CD4-positive, alpha-beta T cell (primary cell): ENCODE data around the gene YARS1. TPM values are rescaled to one million over a fixed set of nuclear protein-coding genes. Genes with fewer than 3 reads are reported as not detected.

ENCODE experiments used
- ATAC-seq: fragments of 200-7000 bp; cut with Tn5 transposase; one replicate; pipeline ENCODE4 v1.10.0; 2022; ENCODE audit warnings: mild to moderate bottlenecking; ENCODE audit not compliant: poor library complexity
- CTCF ChIA-PET: fragments of 350-600 bp; sonication (Branson Sonifier 250); formaldehyde crosslinking; loops from one replicate; lab custom pipeline; 2021; ENCODE audit warnings: antibody characterized with exemption, inconsistent platforms; lab: Charles Lee
- POLR2A ChIA-PET: fragments of 350-600 bp; sonication (Branson Sonifier 250); formaldehyde crosslinking; loops from one replicate; lab custom pipeline; 2021; ENCODE audit warnings: antibody characterized with exemption, inconsistent platforms; lab: Charles Lee
- DNase-seq, 14 experiments: peaks; one replicate each; pipeline ENCODE4 v3.0.0-alpha.2; 2013 to 2020; ENCODE audit warnings: mixed read lengths in 2 of 14
- H3K27ac ChIP-seq, 2 donors: one replicate each; pipeline versions ENCODE4 v1.5.1 to v1.7.0; 2013; ENCODE audit warnings: low read length in 2 of 2, low read depth in 1 of 2, mild to moderate bottlenecking in 1 of 2
- H3K27me3 ChIP-seq, 2 experiments: 1 replicate in 1 of 2; 2 replicates in 1 of 2; pipeline versions ENCODE4 v1.6.1 to v1.7.0; 2013; ENCODE audit warnings: low read length in 2 of 2, control low read depth in 1 of 2, mild to moderate bottlenecking in 1 of 2, moderate library complexity in 1 of 2; ENCODE audit not compliant: insufficient read depth in 2 of 2, control insufficient read depth in 1 of 2
- H3K36me3 ChIP-seq: one replicate; pipeline ENCODE4 v1.6.1; 2013; ENCODE audit warnings: low read length, control low read depth; ENCODE audit not compliant: insufficient read depth
- H3K4me1 ChIP-seq: one replicate; pipeline ENCODE4 v1.6.1; 2013; ENCODE audit warnings: low read length, control low read depth; ENCODE audit not compliant: insufficient read depth
- H3K4me3 ChIP-seq: one replicate; pipeline ENCODE4 v1.5.1; 2013; ENCODE audit warnings: mild to moderate bottlenecking, low read length, moderate library complexity
- H3K9me3 ChIP-seq, 2 experiments: 1 replicate in 1 of 2; 2 replicates in 1 of 2; pipeline versions ENCODE4 v1.6.1 to v1.7.0; 2013; ENCODE audit warnings: low read length in 2 of 2, mild to moderate bottlenecking in 2 of 2, control low read depth in 1 of 2, moderate library complexity in 1 of 2; ENCODE audit not compliant: control insufficient read depth in 1 of 2, insufficient read depth in 1 of 2
- H3K27ac Mint-ChIP-seq: one replicate; pipeline ENCODE4 v1.8.0; 2020; ENCODE audit warnings: mixed read lengths
- H3K27me3 Mint-ChIP-seq: one replicate; pipeline ENCODE4 v1.8.0; 2021; ENCODE audit warnings: mixed read lengths
- H3K36me3 Mint-ChIP-seq: one replicate; pipeline ENCODE4 v1.8.0; 2021; ENCODE audit warnings: low read depth, mixed read lengths
- H3K4me1 Mint-ChIP-seq: one replicate; pipeline ENCODE4 v1.8.0; 2021; ENCODE audit warnings: low read depth, mixed read lengths
- H3K4me3 Mint-ChIP-seq: one replicate; pipeline ENCODE4 v1.8.0; 2020; ENCODE audit warnings: mild to moderate bottlenecking, mixed read lengths
- H3K9me3 Mint-ChIP-seq: one replicate; pipeline ENCODE4 v1.8.0; 2020; ENCODE audit warnings: mixed read lengths
- intact Hi-C, 2 experiments: fragments of 100-400 bp; cut with DNase I in 1 of 2; cut with micrococcal nuclease in 1 of 2; formaldehyde crosslinking; loops; one replicate each; pipeline versions ENCODE4 v1.15.1 to v1.9.0; 2023 to 2025; cut with DNase I, micrococcal nuclease
- total RNA-seq, 174 experiments: library from RNA in 2 of 174; stranded (reverse) in 2 of 174; gene quantifications; one replicate each; pipeline ENCODE4 v1.2.3 and lab custom pipeline; 2021 to 2026
- TF ChIP-seq, protein P1 (sequence below): fragments of 200-600 bp; IDR thresholded peaks from one replicate; pipeline ENCODE4 v1.8.0; 2022; ENCODE audit warnings: antibody characterized with exemption, mild to moderate bottlenecking

YARS1 gene
- total RNA-seq, 2 experiments from 2014 or later, result 67.6 to 73.2 TPM

DNA sequence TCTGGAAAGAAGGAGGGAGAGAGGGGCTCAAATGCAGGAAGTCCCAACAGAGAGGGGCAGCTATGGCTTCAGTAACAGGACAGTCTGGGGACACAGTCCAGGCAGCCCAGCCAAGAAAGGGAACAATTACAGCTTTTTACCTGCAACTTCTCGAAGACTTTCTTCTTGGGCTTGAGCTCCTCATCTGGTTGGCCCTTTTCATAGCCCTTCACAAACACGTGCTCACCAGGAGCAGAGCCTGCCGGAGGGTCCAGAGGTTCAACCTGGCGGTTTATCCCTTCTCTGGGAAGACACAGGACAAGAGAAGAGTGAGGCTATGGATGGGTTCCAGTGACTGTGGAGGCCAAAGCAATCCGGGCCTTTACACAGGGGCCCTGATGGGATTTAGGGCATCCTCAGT, 37.9 kb downstream of the YARS1 start:
- H3K4me3 Mint-ChIP-seq, result no peak overlapping the region
- Histone ChIP-seq H3K4me1 (no peaks in the 10 kb centered on the region), H3K27me3 (no peaks in the 10 kb centered on the region), H3K9me3 (no peaks in the 10 kb centered on the region), H3K27ac (no peak overlapping the region), H3K36me3 (peaks cover 79% of the 10 kb centered on the region), H3K4me3 (no peak overlapping the region)
- intact Hi-C loops, result loop anchor here in 1 of 2 experiments (10.0 kb wide), 1 partner anchor 374 kb away; no protein-coding TSS in a partner anchor
- peaks cover 86% of the 10 kb centered on the region for H3K36me3 Mint-ChIP-seq
- ChIA-PET POLR2A (no interaction called here), CTCF (no interaction called here)
- DNase-seq (no peak), ATAC-seq (no peak)
- no peaks in the 10 kb centered on the region for H3K4me1 Mint-ChIP-seq
- TF ChIP-seq, protein P1, sequence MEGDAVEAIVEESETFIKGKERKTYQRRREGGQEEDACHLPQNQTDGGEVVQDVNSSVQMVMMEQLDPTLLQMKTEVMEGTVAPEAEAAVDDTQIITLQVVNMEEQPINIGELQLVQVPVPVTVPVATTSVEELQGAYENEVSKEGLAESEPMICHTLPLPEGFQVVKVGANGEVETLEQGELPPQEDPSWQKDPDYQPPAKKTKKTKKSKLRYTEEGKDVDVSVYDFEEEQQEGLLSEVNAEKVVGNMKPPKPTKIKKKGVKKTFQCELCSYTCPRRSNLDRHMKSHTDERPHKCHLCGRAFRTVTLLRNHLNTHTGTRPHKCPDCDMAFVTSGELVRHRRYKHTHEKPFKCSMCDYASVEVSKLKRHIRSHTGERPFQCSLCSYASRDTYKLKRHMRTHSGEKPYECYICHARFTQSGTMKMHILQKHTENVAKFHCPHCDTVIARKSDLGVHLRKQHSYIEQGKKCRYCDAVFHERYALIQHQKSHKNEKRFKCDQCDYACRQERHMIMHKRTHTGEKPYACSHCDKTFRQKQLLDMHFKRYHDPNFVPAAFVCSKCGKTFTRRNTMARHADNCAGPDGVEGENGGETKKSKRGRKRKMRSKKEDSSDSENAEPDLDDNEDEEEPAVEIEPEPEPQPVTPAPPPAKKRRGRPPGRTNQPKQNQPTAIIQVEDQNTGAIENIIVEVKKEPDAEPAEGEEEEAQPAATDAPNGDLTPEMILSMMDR, result no peak
- H3K9me3 Mint-ChIP-seq, result no peaks in the 10 kb centered on the region
- H3K27ac Mint-ChIP-seq, result no peak overlapping the region
- no peaks in the 10 kb centered on the region for H3K27me3 Mint-ChIP-seq

DNA sequence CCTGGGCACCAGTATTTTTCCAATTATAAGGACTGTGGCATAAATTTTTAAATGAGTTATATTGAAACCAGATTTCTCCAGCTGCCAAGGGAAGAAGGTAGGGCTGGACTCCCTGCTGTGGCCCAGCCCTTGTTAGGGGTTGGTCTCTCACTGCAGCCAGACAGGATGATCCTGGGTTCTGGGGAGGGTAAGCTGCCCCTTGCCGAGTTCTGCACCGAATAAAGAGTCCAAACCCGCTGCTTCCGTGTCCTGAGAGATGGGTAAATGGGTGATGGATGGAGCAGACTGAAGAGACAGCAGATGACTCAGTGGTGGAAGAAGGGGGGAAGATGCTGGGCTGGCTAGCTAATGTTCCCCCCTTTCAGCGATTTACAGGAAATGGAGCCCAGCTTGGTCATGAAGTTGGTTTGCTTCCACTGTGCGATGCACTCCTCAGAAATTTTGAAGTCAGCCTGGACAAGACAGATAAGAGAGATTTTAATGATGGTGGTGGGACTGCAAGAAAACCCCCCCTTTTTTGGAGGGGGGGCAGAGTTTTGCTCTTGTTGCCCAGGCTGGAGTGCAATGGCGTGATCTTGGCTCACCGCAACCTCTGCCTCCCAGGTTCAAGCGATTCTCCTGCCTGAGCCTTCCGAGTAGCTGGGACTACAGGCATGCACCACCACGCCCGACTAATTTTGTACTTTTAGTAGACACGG, 41.4 kb downstream of the YARS1 start:
- H3K27me3 Mint-ChIP-seq, result no peaks in the 10 kb centered on the region
- Histone ChIP-seq H3K4me3 (no peak overlapping the region), H3K36me3 (peaks cover 48% of the 10 kb centered on the region), H3K4me1 (peaks cover 8% of the 10 kb centered on the region), H3K27ac (no peak overlapping the region), H3K9me3 (no peaks in the 10 kb centered on the region), H3K27me3 (no peaks in the 10 kb centered on the region)
- ATAC-seq (no peak), DNase-seq (no peak)
- H3K9me3 Mint-ChIP-seq, result no peaks in the 10 kb centered on the region
- POLR2A ChIA-PET, result interaction anchor here (1.2 kb wide), 1 partner anchor 22 kb away, joined by 3 read pairs; no protein-coding TSS in a partner anchor
- TF ChIP-seq, protein P1, result no peak
- intact Hi-C loops, result loop anchor here in 1 of 2 experiments (10.0 kb wide), 1 partner anchor 371 kb away; no protein-coding TSS in a partner anchor
- H3K36me3 Mint-ChIP-seq, result peaks cover 53% of the 10 kb centered on the region
- peaks cover 5% of the 10 kb centered on the region for H3K4me1 Mint-ChIP-seq
- no peak overlapping the region for H3K4me3 Mint-ChIP-seq
- CTCF ChIA-PET, result interaction anchor here (5.1 kb wide), 1 partner anchor 64 kb away, joined by 93 read pairs; no protein-coding TSS in a partner anchor
- no peak overlapping the region for H3K27ac Mint-ChIP-seq

DNA sequence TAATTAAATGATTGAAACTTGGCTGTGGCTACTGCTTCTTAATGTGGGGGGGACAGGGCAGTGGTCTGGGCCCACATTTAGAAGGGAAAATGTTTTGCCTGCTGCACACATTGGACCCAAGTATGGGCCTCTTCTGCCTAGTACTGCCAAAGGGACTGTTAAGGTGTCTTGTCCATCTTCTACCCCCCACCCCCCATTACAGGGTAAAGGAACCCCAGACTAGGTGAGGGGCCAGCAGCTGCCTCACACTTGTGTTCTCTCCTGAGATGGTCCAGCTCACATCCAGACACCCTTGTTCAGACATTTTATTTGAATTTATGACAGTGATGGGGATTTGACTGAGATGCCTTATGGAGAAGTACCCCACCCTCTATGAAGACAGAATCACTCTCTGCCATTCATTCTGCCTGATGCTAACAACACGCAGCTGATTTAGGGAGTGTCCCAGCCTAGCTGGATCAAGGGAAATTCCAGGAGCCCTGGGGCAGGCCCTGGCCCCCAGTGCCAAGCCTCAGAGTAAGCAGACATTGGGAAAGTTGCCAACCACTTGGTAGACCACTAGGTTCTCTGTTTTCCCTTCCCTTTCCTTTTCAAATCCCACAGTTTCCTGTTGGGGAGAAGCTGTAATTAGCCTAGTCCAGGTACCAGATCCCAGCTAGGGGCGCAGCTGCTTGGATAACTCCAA, 42.1 kb downstream of the YARS1 start:
- ATAC-seq, result no peak
- H3K4me3 Mint-ChIP-seq, result no peak overlapping the region
- peaks cover 5% of the 10 kb centered on the region for H3K4me1 Mint-ChIP-seq
- TF ChIP-seq, protein P1, result no peak
- POLR2A ChIA-PET, result interaction anchor here (1.2 kb wide), 1 partner anchor 21 kb away, joined by 3 read pairs; no protein-coding TSS in a partner anchor
- H3K27me3 ChIP-seq, result no peaks in the 10 kb centered on the region
- H3K36me3 ChIP-seq, result peaks cover 41% of the 10 kb centered on the region
- no peak overlapping the region for H3K27ac ChIP-seq
- H3K4me1 ChIP-seq, result peaks cover 8% of the 10 kb centered on the region
- no peak overlapping the region for H3K4me3 ChIP-seq
- H3K27me3 Mint-ChIP-seq, result no peaks in the 10 kb centered on the region
- CTCF ChIA-PET, result interaction anchor here (1.4 to 5.1 kb wide), 2 partner anchors 7 to 63 kb away, joined by 3 to 93 read pairs; no protein-coding TSS in a partner anchor
- H3K36me3 Mint-ChIP-seq, result peaks cover 46% of the 10 kb centered on the region
- no peaks in the 10 kb centered on the region for H3K9me3 Mint-ChIP-seq
- H3K27ac Mint-ChIP-seq, result no peak overlapping the region
- no peak for DNase-seq
- H3K9me3 ChIP-seq, result no peaks in the 10 kb centered on the region
- intact Hi-C loops, result loop anchor here (1.0 to 10.0 kb wide), 3 partner anchors 255 to 373 kb away; no protein-coding TSS in a partner anchor
